Neuronal stem cell (in vitro differentiated cells): ENCODE measurements around the gene GPR142.
A peak's percentile ranks its signal among the peaks of the same experiment; 100 is the strongest.

Experiments
- DNase-seq: peaks from one replicate; pipeline ENCODE4 v3.0.0-alpha.2; 2013; ENCODE audit warnings: low spot score
- H2AFZ ChIP-seq: one replicate; pipeline ENCODE4 v1.6.1; 2013; ENCODE audit warnings: mild to moderate bottlenecking, low read length, inconsistent platforms
- H2AK5ac ChIP-seq: 2 replicates; pipeline ENCODE4 v1.6.1; 2013; ENCODE audit warnings: low read depth, mild to moderate bottlenecking, inconsistent platforms, low read length, moderate library complexity, mixed read lengths
- H2BK120ac ChIP-seq: 2 replicates; pipeline ENCODE4 v1.6.1; 2013; ENCODE audit warnings: low read depth, mild to moderate bottlenecking, inconsistent platforms, low read length, moderate library complexity, mixed read lengths
- H2BK12ac ChIP-seq: one replicate; pipeline ENCODE4 v1.6.1; 2013; ENCODE audit warnings: low read length, inconsistent platforms
- H2BK15ac ChIP-seq: 2 replicates; pipeline ENCODE4 v1.6.1; 2013; ENCODE audit warnings: mild to moderate bottlenecking, low read length, inconsistent platforms, mixed read lengths
- H2BK5ac ChIP-seq: one replicate; pipeline ENCODE4 v1.6.1; 2013; ENCODE audit warnings: inconsistent platforms, mild to moderate bottlenecking, low read length, moderate library complexity
- H3K14ac ChIP-seq: one replicate; pipeline ENCODE4 v1.6.1; 2013; ENCODE audit warnings: low read length, inconsistent platforms
- H3K18ac ChIP-seq: 2 replicates; pipeline ENCODE4 v1.6.1; 2013; ENCODE audit warnings: low read length, inconsistent platforms
- H3K23ac ChIP-seq: 2 replicates; pipeline ENCODE4 v1.6.1; 2013; ENCODE audit warnings: low read depth, mild to moderate bottlenecking, mixed read lengths, low read length, inconsistent platforms; ENCODE audit not compliant: poor library complexity
- H3K27ac ChIP-seq: replicated peaks from 3 replicates; pipeline ENCODE4 v1.5.1; 2013; ENCODE audit warnings: low read length, inconsistent platforms
- H3K27me3 ChIP-seq, 3 experiments: 2 replicates each; pipeline ENCODE4 v1.6.1; 2013; ENCODE audit warnings: low read length in 3 of 3, mild to moderate bottlenecking in 2 of 3, inconsistent platforms in 1 of 3, low read depth in 1 of 3, mixed read lengths in 1 of 3, moderate library complexity in 1 of 3; ENCODE audit not compliant: control insufficient read depth in 3 of 3, insufficient read depth in 3 of 3
- H3K36me3 ChIP-seq, 2 donors: replicated peaks in 1 of 2; 2 replicates each; pipeline ENCODE4 v1.6.1; 2013; ENCODE audit warnings: low read length in 2 of 2; ENCODE audit not compliant: control insufficient read depth in 2 of 2, insufficient read depth in 2 of 2
- H3K4ac ChIP-seq: 2 replicates; pipeline ENCODE4 v1.6.1; 2013; ENCODE audit warnings: inconsistent platforms, mild to moderate bottlenecking, low read length, moderate library complexity
- H3K4me1 ChIP-seq, 2 donors: 1 replicate in 1 of 2; 2 replicates in 1 of 2; pipeline ENCODE4 v1.6.1; 2013; ENCODE audit warnings: low read length in 2 of 2, low read depth in 1 of 2; ENCODE audit not compliant: control insufficient read depth in 2 of 2, insufficient read depth in 1 of 2
- H3K4me2 ChIP-seq: one replicate; pipeline ENCODE4 v1.6.1; 2013; ENCODE audit warnings: mild to moderate bottlenecking, low read length, inconsistent platforms; ENCODE audit not compliant: insufficient read depth, poor library complexity, severe bottlenecking
- H3K4me3 ChIP-seq, 2 donors: 2 replicates each; pipeline ENCODE4 v1.5.1; 2013; ENCODE audit warnings: low read length in 2 of 2, mild to moderate bottlenecking in 2 of 2, inconsistent platforms in 1 of 2, moderate library complexity in 1 of 2
- H3K79me1 ChIP-seq: one replicate; pipeline ENCODE4 v1.6.1; 2013; ENCODE audit warnings: low read depth, mild to moderate bottlenecking, inconsistent platforms, low read length, moderate library complexity
- H3K9ac ChIP-seq: one replicate; pipeline ENCODE4 v1.6.1; 2013; ENCODE audit warnings: mild to moderate bottlenecking, low read depth, low read length, inconsistent platforms; ENCODE audit not compliant: poor library complexity
- H3K9me3 ChIP-seq, 2 donors: replicated peaks in 1 of 2; 2 replicates each; pipeline versions ENCODE3 to v1.6.1; 2013; ENCODE audit warnings: low read length in 2 of 2, mild to moderate bottlenecking in 2 of 2, inconsistent platforms in 1 of 2, low read depth in 1 of 2, mixed read lengths in 1 of 2, moderate library complexity in 1 of 2; ENCODE audit not compliant: control insufficient read depth in 2 of 2, insufficient read depth in 1 of 2
- H4K8ac ChIP-seq: one replicate; pipeline ENCODE4 v1.6.1; 2013; ENCODE audit warnings: low read depth, mild to moderate bottlenecking, inconsistent platforms, low read length, moderate library complexity
- H4K91ac ChIP-seq: one replicate; pipeline ENCODE4 v1.6.1; 2013; ENCODE audit warnings: low read length, low read depth, mild to moderate bottlenecking, inconsistent platforms; ENCODE audit not compliant: poor library complexity
- WGBS, 2 donors: extraction: QIAGEN DNeasy Blood & Tissue Kit; methylation state at CpG; one replicate each; pipeline ENCODE4 v1.1.7; 2013; ENCODE audit warnings: missing lambda C conversion rate in 2 of 2, mixed read lengths in 1 of 2; ENCODE audit not compliant: insufficient read length in 2 of 2, insufficient replicate concordance in 1 of 2; ENCODE audit errors: extremely low coverage in 2 of 2; 5-methylcytosine and 5-hydroxymethylcytosine counted together

The GPR142 gene

GRCh38 chr17:74358697-74359096, 8.6 kb upstream of the GPR142 start:
- H3K27me3 ChIP-seq, result peaks cover 0 to 4% (median 3%) of the 10 kb centered on the region in 3 experiments
- WGBS, 2 donors, result no CpG with 5 or more reads among the region's 9 CpGs
- H2AFZ ChIP-seq, result no peak overlapping the region
- no peak overlapping the region for H2AK5ac ChIP-seq
- no peak overlapping the region for H3K4me3 ChIP-seq
- no peak overlapping the region for H3K27ac ChIP-seq
- no peak overlapping the region for H3K18ac ChIP-seq
- no peak overlapping the region for H2BK5ac ChIP-seq
- H3K9me3 ChIP-seq, result no peaks in the 10 kb centered on the region
- no peak overlapping the region for H4K91ac ChIP-seq
- H2BK120ac ChIP-seq, result no peak overlapping the region
- no peak overlapping the region for H4K8ac ChIP-seq
- DNase-seq, result no peak
- H2BK12ac ChIP-seq, result no peak overlapping the region
- H3K23ac ChIP-seq, result no peak overlapping the region
- no peak overlapping the region for H3K14ac ChIP-seq
- H3K4me2 ChIP-seq, result no peak overlapping the region
- H3K79me1 ChIP-seq, result peaks cover 2% of the 10 kb centered on the region
- H3K4ac ChIP-seq, result no peak overlapping the region
- H3K9ac ChIP-seq, result no peak overlapping the region
- peaks cover 21 to 34% of the 10 kb centered on the region in 2 donors for H3K4me1 ChIP-seq
- H3K36me3 ChIP-seq, result peaks cover 5 to 6% of the 10 kb centered on the region in 2 donors
- no peak overlapping the region for H2BK15ac ChIP-seq

DNA sequence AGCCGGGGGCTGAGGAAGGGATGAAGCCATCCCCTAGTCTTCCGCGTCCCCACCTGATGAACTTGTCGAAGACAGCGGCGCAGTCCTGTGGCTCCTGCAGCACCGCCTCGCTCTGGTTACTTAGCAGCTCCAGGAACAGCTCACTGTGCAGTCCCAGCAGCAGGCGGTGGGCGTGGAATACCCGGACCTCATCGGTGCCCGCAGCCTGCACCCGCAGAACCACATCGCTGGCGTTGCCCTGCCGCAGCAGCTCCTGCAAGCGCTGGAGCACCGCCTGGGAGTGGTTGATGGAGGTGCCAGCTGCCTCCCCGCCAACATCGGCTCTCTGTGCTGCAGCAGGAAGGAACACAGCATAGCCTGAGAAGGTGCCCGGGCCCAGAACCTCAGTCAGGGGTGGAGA, 7.4 kb upstream of the GPR142 start:
- Histone ChIP-seq H3K27me3 (no peaks in the 10 kb centered on the region), H2AFZ (no peak overlapping the region), H2AK5ac (peak overlapping the region; percentile 12)

GRCh38 chr17:74360899-74361229, 6.4 kb upstream of the GPR142 start:
- Histone ChIP-seq H3K79me1 (peaks cover 2% of the 10 kb centered on the region), H3K9me3 (no peaks in the 10 kb centered on the region), H3K4me1 (peaks cover 21 to 30% of the 10 kb centered on the region in 2 donors), H2BK12ac (peak overlapping the region; percentile 27), H3K4me3 (peak overlapping the region; percentile 37 to 48), H2AK5ac (peak overlapping the region; percentile 99), H3K23ac (no peak overlapping the region), H2BK120ac (peak overlapping the region; percentile 83), H4K91ac (peak overlapping the region; percentile 74), H3K27me3 (no peaks in the 10 kb centered on the region), H3K4ac (peak overlapping the region; percentile 10), H4K8ac (peak overlapping the region; percentile 73), H2BK15ac (peak overlapping the region; percentile 22), H3K14ac (peak overlapping the region; percentile 72), H2BK5ac (peak overlapping the region; percentile 99), H2AFZ (peak overlapping the region; percentile 91), H3K4me2 (peak overlapping the region; percentile 93), H3K9ac (peak overlapping the region; percentile 65), H3K27ac (peak overlapping the region; percentile 97), H3K18ac (peak overlapping the region; percentile 99), H3K36me3 (peaks cover 5 to 6% of the 10 kb centered on the region in 2 donors)
- WGBS, 2 donors, result no CpG with 5 or more reads among the region's 7 CpGs
- no peak for DNase-seq

More for the DNA sequence above, 7.4 kb upstream of the GPR142 start:
- Histone ChIP-seq H3K18ac (peak overlapping the region; percentile 73), H2BK12ac (peak overlapping the region; percentile 48), H3K4me2 (no peak overlapping the region), H4K91ac (peak overlapping the region; percentile 31), H3K27ac (no peak overlapping the region), H3K9ac (peak overlapping the region; percentile 68), H2BK15ac (peak overlapping the region; percentile 22), H2BK5ac (peak overlapping the region; percentile 62), H3K36me3 (peaks cover 5 to 6% of the 10 kb centered on the region in 2 donors), H3K4me3 (no peak overlapping the region), H3K4ac (no peak overlapping the region), H4K8ac (no peak overlapping the region), H2BK120ac (peak overlapping the region; percentile 19), H3K23ac (no peak overlapping the region), H3K4me1 (peaks cover 21 to 30% of the 10 kb centered on the region in 2 donors), H3K14ac (no peak overlapping the region), H3K9me3 (no peaks in the 10 kb centered on the region), H3K79me1 (peaks cover 2% of the 10 kb centered on the region)
- WGBS, 2 donors, result no CpG with 5 or more reads among the region's 22 CpGs
- DNase-seq, result no peak

DNA sequence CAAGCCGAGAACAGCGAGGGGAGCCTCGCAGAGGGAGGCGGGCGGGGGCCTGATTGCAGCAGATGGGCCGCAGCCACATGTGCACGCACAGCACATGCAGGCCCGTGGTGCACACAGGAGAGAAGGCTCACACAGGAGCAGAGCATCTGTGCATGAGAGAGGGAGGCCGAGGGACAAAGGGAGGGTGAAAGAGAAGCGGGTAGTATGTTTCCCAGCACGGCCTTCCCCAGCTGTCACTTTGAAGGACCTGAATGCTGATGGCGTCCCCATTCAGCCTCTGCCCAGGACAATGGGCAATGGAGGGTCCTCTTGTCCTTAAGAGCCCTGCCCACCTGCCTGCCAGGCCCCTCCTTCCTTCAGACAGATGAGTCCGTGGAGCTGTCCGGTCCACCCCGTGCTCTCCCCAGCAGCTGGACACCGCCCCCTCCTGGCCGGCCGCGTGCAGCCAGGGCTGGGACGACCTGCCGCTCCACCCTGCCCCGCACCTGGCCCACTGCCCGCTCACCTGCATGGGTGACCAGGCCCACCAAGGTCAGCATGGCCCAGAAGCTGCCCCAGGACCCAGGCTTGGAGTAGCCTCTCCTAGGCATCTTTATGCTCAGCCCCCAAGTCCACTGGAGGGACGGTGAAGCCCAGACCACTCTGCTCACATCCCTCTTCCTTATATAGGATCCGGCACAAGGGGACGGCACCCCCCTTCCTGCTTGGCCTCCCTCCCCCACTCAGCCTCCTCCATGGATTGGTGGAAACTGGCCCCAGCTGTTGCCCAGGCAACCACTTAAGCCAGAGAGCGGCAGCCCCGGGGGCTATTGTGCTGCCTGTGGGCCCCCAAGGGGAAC, 5.9 kb upstream of the GPR142 start, which contains the start of gene BTBD17:
TSS of gene BTBD17 (minus strand) at position 639 of the 839 bp plus-strand sequence. CDS start at position 590, 49 bp downstream.
- H2BK15ac ChIP-seq, result peak within 1 kb of the TSS; percentile 90
- peak within 1 kb of the TSS; percentile 99 for H3K18ac ChIP-seq
- WGBS, 2 donors, result no CpG with 5 or more reads among the region's 28 CpGs
- peak within 1 kb of the TSS; percentile 99 for H2AK5ac ChIP-seq
- peak within 1 kb of the TSS; percentile 98 for H4K91ac ChIP-seq
- peak within 1 kb of the TSS; percentile 89 for H4K8ac ChIP-seq
- peak within 1 kb of the TSS; percentile 100 for H2BK12ac ChIP-seq
- H3K27me3 ChIP-seq, result no peaks in the 10 kb centered on the region
- H3K36me3 ChIP-seq, result peaks cover 4 to 5% of the 10 kb centered on the region in 2 donors
- H3K27ac ChIP-seq, result peak within 1 kb of the TSS; percentile 98
- H2AFZ ChIP-seq, result peak within 1 kb of the TSS; percentile 91
- H3K9me3 ChIP-seq, result no peaks in the 10 kb centered on the region
- H3K4me3 ChIP-seq, result peak within 1 kb of the TSS; percentile 48 to 78
- peak within 1 kb of the TSS; percentile 91 for H3K14ac ChIP-seq
- H3K4me2 ChIP-seq, result peak within 1 kb of the TSS; percentile 93
- DNase-seq, result peak; percentile 91
- H2BK120ac ChIP-seq, result peak within 1 kb of the TSS; percentile 98
- H3K79me1 ChIP-seq, result peaks cover 2% of the 10 kb centered on the region
- H3K23ac ChIP-seq, result peak within 1 kb of the TSS; percentile 93
- H3K4ac ChIP-seq, result peak within 1 kb of the TSS; percentile 32
- peak within 1 kb of the TSS; percentile 91 for H3K9ac ChIP-seq
- peak within 1 kb of the TSS; percentile 99 for H2BK5ac ChIP-seq
- peaks cover 21 to 30% of the 10 kb centered on the region in 2 donors for H3K4me1 ChIP-seq
